ENCODE data around the gene PNPLA3. TPM values are rescaled to one million over a fixed set of nuclear protein-coding genes. Genes with fewer than 3 reads are reported as not detected.

Gene PNPLA3
- total and polyA plus RNA-seq, 12 donors = 0.08 to 0.95 (median 0.27) TPM; not detected in 5

DNA sequence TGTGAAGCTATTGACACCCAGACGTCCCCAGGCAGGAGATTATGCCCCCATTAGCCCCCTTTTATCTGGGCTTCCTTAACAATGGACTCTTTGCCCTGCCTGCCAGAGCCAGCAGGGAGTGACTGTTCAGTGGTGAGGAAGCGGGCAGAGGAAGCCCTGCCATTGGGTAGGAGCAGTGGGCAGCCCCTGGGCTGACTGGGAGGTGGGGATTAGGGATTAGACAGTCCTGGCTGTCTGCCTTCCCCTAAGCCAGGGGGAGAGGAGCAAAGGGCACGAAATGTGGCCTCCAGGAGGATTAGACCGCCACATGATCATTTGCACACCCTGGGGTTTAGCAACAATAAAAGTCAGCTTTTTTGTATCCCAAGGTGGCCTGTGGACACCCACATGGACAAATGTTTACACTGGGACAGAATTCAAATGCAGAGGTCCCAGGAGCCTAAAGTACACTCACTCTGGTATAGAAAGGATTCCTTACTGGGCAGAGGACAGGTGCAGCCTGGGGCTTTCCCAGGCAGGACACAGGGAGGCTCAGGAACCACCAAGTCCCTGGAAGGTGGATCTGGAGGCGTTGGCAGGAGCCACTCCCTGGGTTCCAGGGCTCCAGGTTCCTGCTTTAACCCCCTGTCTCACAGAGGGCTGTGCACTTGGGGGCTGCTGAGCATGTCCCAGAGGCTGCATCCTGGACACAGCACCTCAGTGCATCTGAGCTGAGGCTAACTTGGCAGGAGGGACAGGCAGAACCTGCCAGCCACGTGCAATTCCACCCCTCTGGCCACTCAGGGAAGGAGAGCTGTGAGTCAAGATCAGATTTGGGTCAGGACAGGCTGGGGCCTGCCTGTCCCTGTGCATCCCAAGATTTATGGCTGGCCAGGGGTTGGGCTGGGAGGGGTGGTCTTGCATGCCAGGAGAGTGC is 2.1 kb downstream of the PNPLA3 start:
- Histone ChIP-seq H3K27ac (no peak overlapping the region), H3K27me3 (peaks cover 6 to 47% (median 16%) of the 10 kb centered on the region in 7 donors), H3K9me3 (no peaks in the 10 kb centered on the region), H3K4me1 (peaks cover 0 to 15% (median 9%) of the 10 kb centered on the region in 9 donors), H3K4me3 (no peak overlapping the region), H3K36me3 (no peaks in the 10 kb centered on the region)
- TF ChIP-seq, protein P1, sequence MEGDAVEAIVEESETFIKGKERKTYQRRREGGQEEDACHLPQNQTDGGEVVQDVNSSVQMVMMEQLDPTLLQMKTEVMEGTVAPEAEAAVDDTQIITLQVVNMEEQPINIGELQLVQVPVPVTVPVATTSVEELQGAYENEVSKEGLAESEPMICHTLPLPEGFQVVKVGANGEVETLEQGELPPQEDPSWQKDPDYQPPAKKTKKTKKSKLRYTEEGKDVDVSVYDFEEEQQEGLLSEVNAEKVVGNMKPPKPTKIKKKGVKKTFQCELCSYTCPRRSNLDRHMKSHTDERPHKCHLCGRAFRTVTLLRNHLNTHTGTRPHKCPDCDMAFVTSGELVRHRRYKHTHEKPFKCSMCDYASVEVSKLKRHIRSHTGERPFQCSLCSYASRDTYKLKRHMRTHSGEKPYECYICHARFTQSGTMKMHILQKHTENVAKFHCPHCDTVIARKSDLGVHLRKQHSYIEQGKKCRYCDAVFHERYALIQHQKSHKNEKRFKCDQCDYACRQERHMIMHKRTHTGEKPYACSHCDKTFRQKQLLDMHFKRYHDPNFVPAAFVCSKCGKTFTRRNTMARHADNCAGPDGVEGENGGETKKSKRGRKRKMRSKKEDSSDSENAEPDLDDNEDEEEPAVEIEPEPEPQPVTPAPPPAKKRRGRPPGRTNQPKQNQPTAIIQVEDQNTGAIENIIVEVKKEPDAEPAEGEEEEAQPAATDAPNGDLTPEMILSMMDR (IDR thresholded peaks at IDR 0.05) = no peak
- ATAC-seq (no peak), DNase-seq (no peak)
- WGBS, 2 donors = 72% methylated on average over 6 of the region's 6 CpGs
- intact Hi-C loops (cut with DNase I) = no loop called here

DNA sequence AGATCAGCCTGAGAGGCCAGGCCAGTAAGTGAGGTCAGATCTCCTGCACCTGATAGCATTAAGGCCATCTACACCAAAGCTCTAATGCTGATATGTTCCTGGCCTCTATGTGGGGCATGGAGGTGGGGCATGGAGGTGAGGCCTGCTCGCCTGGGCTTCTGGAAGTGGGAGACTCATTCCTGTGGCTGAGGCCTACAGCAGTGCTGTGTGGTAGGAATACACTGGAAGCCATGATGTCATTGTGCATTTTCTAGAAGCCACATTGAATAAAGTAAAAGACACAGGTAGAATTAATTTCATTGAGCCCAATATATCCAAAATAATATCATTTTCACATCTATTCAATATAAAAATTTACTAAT is 2.7 kb downstream of the PNPLA3 start:
- H3K9me3 ChIP-seq = no peaks in the 10 kb centered on the region
- DNase-seq (no peak), ATAC-seq (no peak)
- TF ChIP-seq, protein P1 (IDR thresholded peaks at IDR 0.05) = no peak
- H3K27me3 ChIP-seq = peaks cover 6 to 44% (median 16%) of the 10 kb centered on the region in 7 donors
- intact Hi-C loops (cut with DNase I) = no loop called here
- 91 to 95% methylated on average over 1 of the region's 1 CpG for WGBS, 2 donors
- H3K4me1 ChIP-seq = peaks cover 0 to 15% (median 9%) of the 10 kb centered on the region in 9 donors
- no peak overlapping the region for H3K4me3 ChIP-seq
- H3K27ac ChIP-seq = no peak overlapping the region
- H3K36me3 ChIP-seq = no peaks in the 10 kb centered on the region

DNA sequence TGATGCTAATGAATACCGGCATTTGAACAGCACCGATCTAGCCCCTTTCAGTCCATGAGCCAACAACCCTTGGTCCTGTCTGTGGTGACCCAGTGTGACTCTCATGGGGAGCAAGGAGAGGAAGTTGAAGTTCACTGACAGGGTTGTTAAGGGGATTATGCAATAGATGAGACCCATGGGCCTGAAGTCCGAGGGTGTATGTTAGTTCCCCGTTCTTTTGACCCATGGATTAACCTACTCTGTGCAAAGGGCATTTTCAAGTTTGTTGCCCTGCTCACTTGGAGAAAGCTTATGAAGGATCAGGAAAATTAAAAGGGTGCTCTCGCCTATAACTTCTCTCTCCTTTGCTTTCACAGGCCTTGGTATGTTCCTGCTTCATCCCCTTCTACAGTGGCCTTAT is 4.9 kb downstream of the PNPLA3 start:
- intact Hi-C loops (cut with DNase I) = no loop called here
- peaks cover 6 to 25% (median 15%) of the 10 kb centered on the region in 7 donors for H3K27me3 ChIP-seq
- ATAC-seq (peak in 1 of 8 donors; percentile 18), DNase-seq (no peak)
- H3K4me3 ChIP-seq = no peak overlapping the region
- H3K27ac ChIP-seq = no peak overlapping the region
- no peaks in the 10 kb centered on the region for H3K9me3 ChIP-seq
- 73 to 83% methylated on average over 5 of the region's 5 CpGs for WGBS, 2 donors
- TF ChIP-seq, protein P1 (IDR thresholded peaks at IDR 0.05) = no peak
- H3K4me1 ChIP-seq = peaks cover 0 to 13% (median 7%) of the 10 kb centered on the region in 9 donors
- no peaks in the 10 kb centered on the region for H3K36me3 ChIP-seq

DNA sequence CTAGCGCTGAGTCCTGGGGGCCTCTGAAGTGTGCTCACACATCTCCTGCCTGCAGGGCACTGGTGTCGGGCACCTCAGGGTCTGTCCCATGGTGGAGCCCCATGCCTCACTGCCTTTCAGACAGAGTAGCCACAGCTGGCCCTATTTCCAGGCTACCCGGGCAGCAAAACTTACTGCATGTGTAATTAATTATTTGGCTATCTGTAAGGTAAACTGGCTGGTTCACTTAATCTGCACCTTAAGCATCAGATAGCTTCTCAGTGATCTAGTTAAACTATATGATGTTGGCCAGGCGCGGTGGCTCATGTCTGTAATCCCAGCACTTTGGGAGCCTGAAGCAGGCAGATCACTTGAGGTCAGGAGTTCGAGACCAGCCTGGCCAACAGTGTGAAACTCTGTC is 5.3 kb downstream of the PNPLA3 start:
- no peak overlapping the region for H3K4me3 ChIP-seq
- H3K36me3 ChIP-seq = no peaks in the 10 kb centered on the region
- peaks cover 4 to 24% (median 12%) of the 10 kb centered on the region in 7 donors for H3K27me3 ChIP-seq
- intact Hi-C loops (cut with DNase I) = no loop called here
- no peaks in the 10 kb centered on the region for H3K9me3 ChIP-seq
- no peak overlapping the region for H3K27ac ChIP-seq
- peaks cover 0 to 10% (median 5%) of the 10 kb centered on the region in 9 donors for H3K4me1 ChIP-seq
- WGBS, 2 donors = 88 to 89% methylated on average over 6 of the region's 6 CpGs
- no peak for ATAC-seq
- TF ChIP-seq, protein P1 (IDR thresholded peaks at IDR 0.05) = no peak
- DNase-seq = no peak

Data from heart right ventricle (tissue), 16 donors.